Right cardiac atrium (tissue), 5 donors: ENCODE results near the gene CCDC92B. TPM values are rescaled to one million over a fixed set of nuclear protein-coding genes. Genes with fewer than 3 reads are reported as not detected.
A peak's percentile ranks its signal among the peaks of the same experiment; 100 is the strongest.

Source experiments
- ATAC-seq, 2 donors: fragments of 200-7000 bp; cut with Tn5 transposase; one replicate each; pipeline versions ENCODE4 v1.8.0 to v1.9.1; 2020; ENCODE audit warnings: moderate library complexity in 2 of 2, mild to moderate bottlenecking in 1 of 2
- DNase-seq, 3 donors: peaks; one replicate each; pipeline ENCODE4 v3.0.0-alpha.2; 2020
- H3K27ac ChIP-seq: one replicate; pipeline ENCODE4 v1.5.1; 2013; ENCODE audit warnings: mild to moderate bottlenecking, low read length, control low read depth, moderate library complexity
- H3K27me3 ChIP-seq: one replicate; pipeline ENCODE4 v1.6.1; 2013; ENCODE audit not compliant: control insufficient read depth, insufficient read depth
- H3K4me1 ChIP-seq: one replicate; pipeline ENCODE4 v1.6.1; 2013; ENCODE audit warnings: low read length; ENCODE audit not compliant: control insufficient read depth, insufficient read depth
- H3K4me3 ChIP-seq: one replicate; pipeline ENCODE4 v1.5.1; 2013; ENCODE audit warnings: low read length, control low read depth
- H3K9me3 ChIP-seq: one replicate; pipeline ENCODE4 v1.6.1; 2013; ENCODE audit warnings: low read length; ENCODE audit not compliant: control insufficient read depth
- WGBS: extraction: QIAGEN DNeasy Blood & Tissue Kit; methylation state at CpG from one replicate; pipeline ENCODE4 v1.1.7; 2013; 5-methylcytosine and 5-hydroxymethylcytosine counted together
- intact Hi-C, 4 donors: fragments of 100-400 bp; cut with DNase I; formaldehyde crosslinking; loops; one replicate each; pipeline versions ENCODE4 v1.11.0 to v1.14.0; 2022 to 2023
- long read RNA-seq, 4 donors: library from polyadenylated mRNA; unstranded; transcript quantifications; one replicate each; pipeline ENCODE4 v2.0.0, GENCODE V29; 2020 to 2021
- polyA plus RNA-seq: library from polyadenylated mRNA; stranded (reverse); fragments of 200-250 nt; gene quantifications from one replicate; pipeline ENCODE4 v1.2.3, GENCODE V29; 2013
- total RNA-seq, 4 donors: library from RNA; stranded (reverse); fragmentation: NEBNext Ultra II Directional; extraction: Animal tissue kit (Norgen Biotek cat#: 25700); gene quantifications; one replicate each; pipeline ENCODE4 v1.2.1, GENCODE V29; 2021
- donor health status: healthy with polysubstance abuse.
- donor health status: DM: no; HTN: yes; CAD: no.
- donor health status: DM: no; HTN: no; CAD: no.
- donor health status: DM: no; HTN: yes; CAD: no; lungs with severe emphysema.
- donor health status: DM: yes; HTN: yes; CAD: no.

CCDC92B gene
- total RNA-seq, result under 1 TPM in 3 of 4 donors, not detected in 1; 0.15 to 0.40 (median 0.26) TPM
- 0.20 TPM for polyA plus RNA-seq
- long read RNA-seq, donor 1, partial matches to known transcripts, result 0 of 2 reads
- long read RNA-seq, donor 1, other reads (novel, unspliced or antisense), result 0 of 2 reads
- long read RNA-seq, donor 2, result 0 reads
- long read RNA-seq, donor 3, result 0 reads
- long read RNA-seq, donor 4, result 0 reads

DNA sequence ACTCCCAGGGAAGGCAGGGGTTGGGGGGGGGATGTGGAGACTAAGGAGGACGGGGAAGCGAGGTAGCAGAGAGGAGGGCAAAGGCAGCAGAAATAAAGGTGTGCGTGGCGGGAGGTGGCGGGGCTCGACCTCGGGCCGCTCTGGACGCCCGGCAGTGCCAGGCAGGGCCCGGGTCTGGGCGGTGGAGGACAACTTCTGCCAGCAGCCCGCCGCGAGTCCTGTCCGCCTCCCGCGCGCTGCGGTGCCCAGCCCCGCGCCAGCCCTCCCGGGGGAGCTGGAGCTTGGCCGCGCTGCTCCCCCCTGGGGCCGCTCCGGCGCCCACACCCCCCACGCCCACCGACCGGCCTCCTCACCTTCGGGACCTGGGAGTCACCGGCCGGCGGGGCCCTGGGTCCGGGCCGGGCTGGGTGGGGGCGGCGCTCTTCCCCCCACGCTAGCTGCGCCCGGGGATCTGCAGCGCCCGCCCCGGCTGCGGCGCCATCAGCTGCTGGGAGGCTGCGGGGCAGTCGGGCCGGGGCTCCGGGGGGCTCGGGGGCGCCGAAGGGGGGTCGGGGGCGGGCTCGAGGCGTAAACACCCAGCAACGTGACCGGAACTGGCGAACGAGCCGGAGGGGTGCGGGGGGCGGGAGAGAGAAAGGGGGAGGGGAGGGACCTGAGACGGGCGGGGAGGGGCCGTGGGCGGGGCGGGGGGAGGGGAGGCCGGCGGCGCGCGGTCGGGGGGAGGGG lies at the start of gene CCDC92B:
CCDC92B (minus strand) TSS at position 595 of the 726 bp plus-strand sequence. CDS start 14,507 bp downstream, outside the sequence.
- no peak within 1 kb of the TSS for H3K27ac ChIP-seq
- no peaks in the 10 kb centered on the region for H3K9me3 ChIP-seq
- H3K4me1 ChIP-seq, result no peaks in the 10 kb centered on the region
- DNase-seq, result peak in 1 of 3 donors; percentile 51
- 4% methylated on average over 76 of the region's 76 CpGs for WGBS
- no peaks in the 10 kb centered on the region for H3K27me3 ChIP-seq
- no peak for ATAC-seq
- peak within 1 kb of the TSS; percentile 36 for H3K4me3 ChIP-seq
- intact Hi-C loops, result no loop called here

DNA sequence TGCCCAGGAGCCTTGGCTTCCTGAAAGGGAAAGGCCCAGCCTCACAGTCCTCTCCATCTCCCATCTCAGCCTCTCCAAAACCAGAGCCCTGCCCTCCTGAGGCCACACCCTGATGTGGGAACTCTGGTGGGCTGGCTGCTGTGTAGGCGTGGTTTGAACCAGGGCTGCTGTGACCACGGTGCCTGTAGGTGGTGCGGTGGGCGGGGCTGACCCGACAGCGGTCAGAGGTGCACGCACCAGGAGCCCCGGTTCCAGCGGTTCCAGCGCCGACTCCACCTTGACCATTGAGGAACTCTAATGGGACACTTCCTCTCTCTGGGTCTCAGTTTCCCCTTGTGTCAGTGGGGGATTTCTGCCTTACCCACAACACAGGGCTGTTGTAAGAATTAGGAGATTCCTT lies 49.2 kb upstream of the CCDC92B start:
- Histone ChIP-seq H3K4me3 (no peak overlapping the region), H3K4me1 (no peaks in the 10 kb centered on the region), H3K27me3 (no peaks in the 10 kb centered on the region), H3K9me3 (no peaks in the 10 kb centered on the region), H3K27ac (no peak overlapping the region)
- no peak for DNase-seq
- WGBS, result 52% methylated on average over 11 of the region's 11 CpGs
- no peak for ATAC-seq
- intact Hi-C loops, result no loop called here

DNA sequence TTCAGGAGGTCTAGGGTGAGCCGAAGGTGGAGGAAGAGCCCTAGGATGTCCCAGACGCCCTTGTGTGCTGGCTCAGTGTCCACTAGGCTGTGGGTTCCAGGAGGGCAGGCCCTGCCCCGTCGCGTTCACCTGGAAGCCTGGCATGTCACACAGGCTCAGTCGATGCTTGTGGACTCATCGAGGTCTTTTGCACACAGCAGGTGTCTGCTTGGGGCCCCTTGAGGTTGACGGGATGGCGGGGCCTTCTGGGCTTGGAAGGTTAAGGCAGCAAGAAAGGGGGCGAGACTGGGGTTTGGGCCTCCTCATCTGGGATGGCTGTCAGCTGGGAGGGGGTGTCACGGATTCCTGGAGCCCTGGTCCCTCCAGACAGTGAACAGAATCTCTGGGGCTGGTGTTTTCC lies 48.7 kb upstream of the CCDC92B start:
- no peaks in the 10 kb centered on the region for H3K27me3 ChIP-seq
- H3K4me1 ChIP-seq, result no peaks in the 10 kb centered on the region
- no peak for DNase-seq
- H3K4me3 ChIP-seq, result no peak overlapping the region
- H3K27ac ChIP-seq, result no peak overlapping the region
- intact Hi-C loops, result no loop called here
- H3K9me3 ChIP-seq, result no peaks in the 10 kb centered on the region
- WGBS, result 76% methylated on average over 11 of the region's 11 CpGs
- no peak for ATAC-seq

DNA sequence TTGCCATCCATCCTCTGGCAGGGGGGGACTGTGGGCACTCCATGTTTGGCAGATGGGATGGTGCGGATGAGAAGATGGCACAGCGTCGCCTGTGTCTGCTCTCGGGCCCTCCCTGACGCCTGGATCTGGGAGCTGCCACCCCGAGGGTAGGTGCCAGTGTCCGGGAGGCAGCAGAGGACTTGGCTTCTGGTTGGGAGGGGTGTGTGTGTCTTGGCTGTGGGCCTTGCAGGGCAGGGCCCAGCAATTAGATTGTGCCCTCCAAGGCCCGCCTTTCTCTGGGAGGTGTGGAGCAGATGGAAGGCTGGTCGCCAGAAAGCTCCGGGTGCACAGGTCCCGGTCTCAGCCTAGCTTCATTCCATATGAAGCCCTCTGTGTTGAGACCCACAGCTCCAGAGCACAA lies 48.2 kb upstream of the CCDC92B start:
- ATAC-seq, result peak; percentile 43 to 58
- DNase-seq, result peak in 2 of 3 donors; percentile 62 to 72
- H3K27me3 ChIP-seq, result no peaks in the 10 kb centered on the region
- no peaks in the 10 kb centered on the region for H3K4me1 ChIP-seq
- WGBS, result 56% methylated on average over 11 of the region's 11 CpGs
- H3K9me3 ChIP-seq, result no peaks in the 10 kb centered on the region
- H3K4me3 ChIP-seq, result no peak overlapping the region
- no peak overlapping the region for H3K27ac ChIP-seq
- intact Hi-C loops, result no loop called here

DNA sequence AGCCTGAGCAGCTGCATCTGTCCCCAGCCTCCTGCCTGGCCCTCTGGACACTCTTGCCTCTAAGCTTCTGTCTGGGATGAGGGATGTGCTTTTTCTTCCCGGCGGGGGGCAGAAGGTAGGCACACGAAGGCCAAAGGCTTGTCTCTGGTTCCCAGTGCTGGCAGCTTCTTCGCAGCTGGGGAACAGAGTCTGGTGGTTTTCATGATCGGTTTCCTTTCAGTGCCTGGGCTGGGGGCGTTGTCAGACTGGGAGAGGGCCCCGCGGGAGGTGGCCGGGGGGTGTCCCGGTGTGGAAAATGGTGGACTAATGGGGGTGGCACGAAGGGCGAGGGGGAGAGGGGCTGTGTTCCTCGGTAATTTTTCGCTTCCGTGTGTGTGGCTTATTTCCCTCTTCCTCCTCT lies 47.8 kb upstream of the CCDC92B start:
- Histone ChIP-seq H3K27ac (no peak overlapping the region), H3K27me3 (no peaks in the 10 kb centered on the region), H3K9me3 (no peaks in the 10 kb centered on the region), H3K4me1 (no peaks in the 10 kb centered on the region), H3K4me3 (no peak overlapping the region)
- WGBS, result 65% methylated on average over 15 of the region's 15 CpGs
- ATAC-seq (no peak), DNase-seq (no peak)
- intact Hi-C loops, result no loop called here

DNA sequence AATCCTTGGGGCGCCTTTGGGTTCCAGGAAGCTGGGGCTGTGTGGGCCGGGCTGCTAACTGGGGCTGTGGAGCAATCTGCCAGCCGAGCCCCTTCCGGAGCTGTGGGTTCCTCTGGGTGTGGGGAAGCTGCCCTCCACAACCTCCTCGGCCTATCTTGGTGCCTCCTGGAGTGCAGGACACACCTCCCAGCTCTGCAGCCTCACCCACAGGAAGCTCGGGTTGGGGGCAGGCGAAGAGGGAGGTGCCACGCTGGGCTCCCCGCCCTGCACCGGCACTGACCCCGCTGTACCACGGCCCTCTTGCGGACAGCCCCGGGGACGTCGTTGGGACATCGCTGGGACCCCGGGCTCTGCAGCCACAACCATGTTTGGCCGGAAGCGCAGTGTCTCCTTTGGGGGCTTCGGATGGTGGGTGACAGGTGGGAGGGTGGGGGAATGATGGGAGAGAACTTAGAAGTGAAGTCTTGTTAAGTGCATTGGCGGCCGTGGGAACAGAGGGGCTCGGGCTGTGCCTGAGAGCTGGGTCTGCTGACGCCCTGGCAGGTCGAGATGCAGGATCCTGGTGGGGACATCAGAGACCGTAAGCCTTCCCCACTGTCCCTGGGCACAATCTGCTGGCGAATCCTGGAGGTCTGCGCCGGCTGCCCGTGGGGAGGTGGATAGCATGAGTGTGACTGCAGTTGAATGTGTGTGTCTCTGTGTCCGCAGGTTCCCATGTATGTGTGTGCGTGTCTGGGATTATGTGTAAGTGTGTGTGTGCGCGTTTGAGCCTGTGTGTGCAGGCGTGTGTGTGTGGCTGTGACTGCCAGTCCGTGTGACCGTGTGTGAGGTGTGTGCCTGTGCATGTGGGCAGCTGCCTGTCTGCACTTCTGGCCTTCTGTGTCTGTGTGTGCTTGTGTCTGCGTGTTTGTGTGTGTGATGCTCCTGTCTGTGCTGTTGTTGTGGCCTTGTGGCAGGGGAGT lies 47.0 kb upstream of the CCDC92B start, which contains the start of gene RAP1GAP2:
RAP1GAP2 (plus strand) TSS at position 275 of the 962 bp plus-strand sequence; CDS start at position 365, 90 bp downstream.
- H3K27ac ChIP-seq, result no peak within 1 kb of the TSS
- no peaks in the 10 kb centered on the region for H3K4me1 ChIP-seq
- intact Hi-C loops, result no loop called here
- peak; percentile 59 to 65 for ATAC-seq
- H3K4me3 ChIP-seq, result no peak within 1 kb of the TSS
- DNase-seq, result peak; percentile 68 to 87 (median 84)
- H3K9me3 ChIP-seq, result no peaks in the 10 kb centered on the region
- no peaks in the 10 kb centered on the region for H3K27me3 ChIP-seq
- WGBS, result 65% methylated on average over 39 of the region's 39 CpGs

DNA sequence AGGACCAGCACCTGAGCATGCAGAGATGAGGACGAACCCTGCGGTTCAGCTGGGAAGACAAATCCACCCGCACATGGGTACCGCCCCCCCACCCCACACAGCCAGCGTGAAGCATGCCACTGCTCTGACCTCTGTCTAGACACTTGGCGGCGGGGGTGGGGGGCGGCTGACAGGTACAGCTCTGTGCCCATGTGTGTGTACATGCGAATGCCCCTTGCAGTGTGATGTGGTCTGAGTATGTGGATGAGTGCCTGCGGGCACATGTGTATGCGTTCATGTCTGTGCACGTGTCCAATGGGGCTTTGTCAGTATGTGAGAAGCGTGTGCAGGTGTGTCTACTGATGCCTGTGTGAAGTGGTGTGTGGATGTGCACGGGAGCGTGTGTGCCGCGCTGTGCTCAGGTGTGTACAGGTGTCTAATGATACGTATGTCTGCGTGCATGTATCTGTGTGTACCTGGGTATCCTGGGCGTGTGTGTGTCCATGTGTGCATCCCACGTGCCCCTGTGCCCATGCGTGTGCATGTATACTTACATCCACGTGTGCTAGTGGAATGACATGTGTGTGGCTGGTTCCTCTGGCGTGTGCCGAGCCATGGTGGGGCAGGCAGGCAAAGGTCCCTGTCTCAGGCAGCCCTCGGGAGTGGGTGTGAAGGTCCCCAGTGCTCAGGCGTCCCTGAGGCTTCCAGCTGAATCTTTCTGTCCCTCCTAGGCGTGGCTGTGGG lies 46.1 kb upstream of the CCDC92B start:
- H3K27me3 ChIP-seq, result no peaks in the 10 kb centered on the region
- no peak for DNase-seq

DNA sequence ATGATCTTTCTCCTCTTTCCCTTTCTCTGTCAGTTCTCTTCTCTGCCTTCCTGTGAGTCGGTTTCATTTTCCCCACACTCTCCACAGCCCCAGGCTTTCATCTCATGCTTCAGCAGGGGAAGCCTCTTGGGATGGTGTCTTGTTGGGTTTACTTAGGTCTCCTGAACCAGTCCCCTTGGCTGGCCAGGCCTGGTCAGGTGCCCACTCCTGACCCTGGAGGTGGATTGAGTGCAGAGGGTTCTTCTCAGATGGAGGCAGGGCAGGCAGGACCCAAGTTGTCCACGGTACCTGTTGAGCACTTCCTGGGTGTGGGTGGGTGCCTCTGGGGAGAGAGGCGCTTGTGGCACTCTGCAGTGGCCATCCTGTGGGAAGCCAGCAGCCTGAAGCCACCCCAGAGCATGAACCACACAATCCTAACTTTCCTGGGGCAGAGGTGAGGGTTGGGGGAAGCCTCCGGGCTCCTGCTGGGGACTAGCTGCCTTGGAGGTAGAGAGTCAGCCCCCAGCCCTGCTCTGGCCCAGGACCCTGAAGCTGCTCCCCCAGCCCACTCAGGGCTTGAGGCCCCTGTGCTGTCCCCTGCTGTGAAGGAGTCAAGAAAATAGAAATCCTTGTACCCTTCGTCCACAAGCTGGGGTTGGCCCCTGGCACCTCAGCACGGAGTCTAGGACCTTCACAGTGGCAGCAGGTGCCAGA lies 44.8 kb upstream of the CCDC92B start:
- Histone ChIP-seq H3K4me1 (no peaks in the 10 kb centered on the region), H3K4me3 (no peak overlapping the region), H3K27me3 (no peaks in the 10 kb centered on the region), H3K27ac (no peak overlapping the region), H3K9me3 (no peaks in the 10 kb centered on the region)
- intact Hi-C loops, result no loop called here
- ATAC-seq (no peak), DNase-seq (no peak)
- 83% methylated on average over 6 of the region's 6 CpGs for WGBS

More for the DNA sequence above, 46.1 kb upstream of the CCDC92B start:
- no peaks in the 10 kb centered on the region for H3K9me3 ChIP-seq
- no peak overlapping the region for H3K4me3 ChIP-seq
- no peak for ATAC-seq
- 79% methylated on average over 28 of the region's 28 CpGs for WGBS
- no peaks in the 10 kb centered on the region for H3K4me1 ChIP-seq
- no peak overlapping the region for H3K27ac ChIP-seq
- intact Hi-C loops, result no loop called here

DNA sequence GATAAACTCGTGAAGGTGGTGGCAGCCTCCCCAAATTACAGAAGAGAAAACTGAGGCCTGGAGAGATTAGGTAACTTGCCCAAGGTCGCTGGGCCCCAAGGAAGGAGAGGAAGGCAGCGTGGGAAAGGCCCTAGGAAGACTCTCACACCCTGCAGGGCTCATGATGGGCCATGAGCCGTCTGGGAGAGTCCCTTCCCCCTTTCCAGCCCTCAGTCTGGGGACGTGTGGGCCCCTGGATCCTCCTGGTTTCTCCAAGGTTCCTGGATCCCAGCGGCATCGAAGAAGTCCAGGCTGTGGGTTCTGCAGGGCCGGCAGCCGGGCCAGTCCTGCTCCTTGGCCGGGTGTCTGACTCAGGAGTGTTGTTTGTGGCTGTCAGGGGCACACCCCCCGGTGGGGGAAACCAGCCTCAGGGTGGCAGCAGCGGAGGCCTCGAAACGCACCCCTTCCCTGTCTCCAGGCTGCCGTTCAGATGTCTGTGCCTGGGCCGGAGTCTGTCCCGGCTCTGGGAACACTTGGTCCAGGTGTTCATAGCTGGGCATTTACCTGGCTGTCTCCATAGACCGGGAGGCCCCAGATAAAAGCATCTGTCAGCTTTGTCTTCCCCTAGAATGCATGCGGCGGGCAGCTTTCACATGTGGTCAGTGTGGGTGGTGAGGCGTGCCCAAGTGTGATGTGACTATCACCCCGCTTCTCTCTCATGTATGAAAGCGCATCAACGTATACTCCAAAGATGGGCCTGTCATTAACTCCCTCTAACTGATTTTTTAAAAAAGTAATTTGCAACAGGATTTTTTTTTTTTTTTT lies 43.1 kb upstream of the CCDC92B start:
- WGBS, result 60% methylated on average over 24 of the region's 24 CpGs
- Histone ChIP-seq H3K27me3 (no peaks in the 10 kb centered on the region), H3K27ac (no peak overlapping the region), H3K9me3 (no peaks in the 10 kb centered on the region), H3K4me3 (no peak overlapping the region), H3K4me1 (no peaks in the 10 kb centered on the region)
- intact Hi-C loops, result no loop called here
- DNase-seq (no peak), ATAC-seq (no peak)
